Mesodermal cell (in vitro differentiated cells): ENCODE results near the gene WDPCP.
"Not testable (repeated sequence)": the region's sequence is repeated elsewhere in the genome, so short reads cannot be mapped to it uniquely, and the experiment has no call there.

Experiments
- H3K27ac ChIP-seq: 2 replicates; pipeline ENCODE4 v1.7.0; 2013; ENCODE audit warnings: mild to moderate bottlenecking, low read depth, low read length, moderate library complexity; ENCODE audit not compliant: severe bottlenecking
- H3K36me3 ChIP-seq: 2 replicates; pipeline ENCODE4 v1.7.1; 2013; ENCODE audit warnings: mild to moderate bottlenecking, low read length, moderate library complexity; ENCODE audit not compliant: control insufficient read depth, insufficient read depth
- H3K4me1 ChIP-seq: one replicate; pipeline ENCODE4 v1.7.1; 2013; ENCODE audit warnings: mild to moderate bottlenecking, low read length; ENCODE audit not compliant: insufficient read depth, control insufficient read depth, poor library complexity, severe bottlenecking
- H3K4me3 ChIP-seq: 2 replicates; pipeline ENCODE4 v1.7.0; 2013; ENCODE audit warnings: low read length, control low read depth, mild to moderate bottlenecking; ENCODE audit not compliant: insufficient read depth, poor library complexity, severe bottlenecking; ENCODE audit errors: extremely low read depth
- H3K9me3 ChIP-seq: 2 replicates; pipeline ENCODE4 v1.7.1; 2013; ENCODE audit warnings: mild to moderate bottlenecking, low read length, moderate library complexity; ENCODE audit not compliant: control insufficient read depth
- WGBS, 2 experiments: methylation state at CpG; one replicate each; pipeline ENCODE4 v1.1.5; 2013; ENCODE audit warnings: missing lambda C conversion rate in 2 of 2; ENCODE audit not compliant: insufficient coverage in 2 of 2; 5-methylcytosine and 5-hydroxymethylcytosine counted together

Gene WDPCP

GRCh38 chr2:63572001-63572400 lies 16.3 kb downstream of the WDPCP start:
- Histone ChIP-seq H3K27ac (no peak overlapping the region), H3K4me1 (no peaks in the 10 kb centered on the region), H3K4me3 (no peak overlapping the region), H3K9me3 (peaks cover 4% of the 10 kb centered on the region), H3K36me3 (no peaks in the 10 kb centered on the region)
- WGBS, 2 experiments = 86 to 95% methylated on average over 2 of the region's 2 CpGs

DNA sequence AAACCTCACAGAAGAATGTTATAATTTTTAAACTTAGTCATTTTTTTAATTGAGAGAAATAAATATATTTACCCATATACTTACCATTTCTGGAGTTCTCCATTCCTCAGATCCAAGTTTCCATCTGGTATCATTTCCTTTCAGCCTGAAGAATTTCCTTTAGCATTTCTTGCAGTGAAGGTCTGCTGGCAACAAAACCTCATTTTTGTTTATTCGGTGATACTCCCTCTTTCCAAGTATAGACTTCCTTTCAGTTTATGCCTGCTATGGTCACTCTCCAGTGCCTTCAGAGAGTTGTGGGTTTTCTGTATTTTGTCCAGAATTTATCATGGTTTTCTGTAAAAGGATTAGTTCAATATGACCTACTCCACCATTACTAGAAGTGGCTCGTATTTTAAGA lies 17.0 kb downstream of the WDPCP start:
- no peak overlapping the region for H3K4me3 ChIP-seq
- H3K27ac ChIP-seq = no peak overlapping the region
- peaks cover 4% of the 10 kb centered on the region for H3K9me3 ChIP-seq
- H3K36me3 ChIP-seq = no peaks in the 10 kb centered on the region
- H3K4me1 ChIP-seq = no peaks in the 10 kb centered on the region
- 90% methylated on average over 2 of the region's 2 CpGs; no CpG with 5 or more reads in 1 of the 2 experiments for WGBS, 2 experiments

GRCh38 chr2:63569740-63570139 lies 18.5 kb downstream of the WDPCP start:
- Histone ChIP-seq H3K27ac (no peak overlapping the region), H3K9me3 (peaks cover 4% of the 10 kb centered on the region), H3K4me1 (no peaks in the 10 kb centered on the region), H3K4me3 (no peak overlapping the region), H3K36me3 (no peaks in the 10 kb centered on the region)

- H3K4me3 ChIP-seq = no peak overlapping the region
- no peaks in the 10 kb centered on the region for H3K4me1 ChIP-seq
- peaks cover 8% of the 10 kb centered on the region for H3K9me3 ChIP-seq
- no peak overlapping the region for H3K27ac ChIP-seq
- no peaks in the 10 kb centered on the region for H3K36me3 ChIP-seq
Observed at GRCh38 chr2:63562751-63563150, 25.5 kb downstream of the WDPCP start.

- H3K27ac ChIP-seq, H3K4me3 ChIP-seq, H3K9me3 ChIP-seq, H3K36me3 ChIP-seq, H3K4me1 ChIP-seq: not testable (repeated sequence)
- WGBS, 2 experiments = 64 to 93% methylated on average over 2 of the region's 3 CpGs
Observed at GRCh38 chr2:63558922-63559321, 29.4 kb downstream of the WDPCP start.

- H3K9me3 ChIP-seq, H3K27ac ChIP-seq, H3K4me3 ChIP-seq, H3K4me1 ChIP-seq, H3K36me3 ChIP-seq: not testable (repeated sequence)
Observed at GRCh38 chr2:63557819-63558218, 30.5 kb downstream of the WDPCP start.

GRCh38 chr2:63555931-63556330 lies 32.3 kb downstream of the WDPCP start:
- Histone ChIP-seq H3K4me3 (no peak overlapping the region), H3K36me3 (no peaks in the 10 kb centered on the region), H3K4me1 (no peaks in the 10 kb centered on the region), H3K27ac (no peak overlapping the region), H3K9me3 (peaks cover 10% of the 10 kb centered on the region)
- WGBS, 2 experiments = 92% methylated on average over 1 of the region's 3 CpGs; no CpG with 5 or more reads in 1 of the 2 experiments

DNA sequence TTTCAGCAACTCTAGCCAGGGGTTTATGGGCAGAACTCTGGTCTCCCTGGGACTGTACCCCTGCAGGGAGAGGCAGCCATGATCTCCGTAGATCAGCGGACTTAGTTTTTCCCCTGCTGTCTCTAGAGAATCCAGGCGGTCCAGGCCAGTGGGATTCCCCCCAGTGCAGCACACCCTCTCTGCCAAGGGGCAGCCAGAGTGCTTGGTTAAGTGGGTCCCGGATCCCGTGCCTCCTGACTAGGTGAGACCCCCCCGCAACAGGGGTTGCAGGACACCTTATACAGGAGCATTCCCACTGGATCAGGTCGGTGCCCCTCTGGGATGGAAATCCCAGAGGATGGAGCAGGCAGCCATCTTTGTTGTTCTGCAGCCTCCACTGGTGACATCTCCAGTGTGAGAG lies 33.0 kb downstream of the WDPCP start:
- H3K9me3 ChIP-seq = peaks cover 10% of the 10 kb centered on the region
- H3K27ac ChIP-seq = no peak overlapping the region
- WGBS, 2 experiments = 94% methylated on average over 6 to 7 of the region's 7 CpGs
- H3K36me3 ChIP-seq = no peaks in the 10 kb centered on the region
- H3K4me3 ChIP-seq = no peak overlapping the region
- no peaks in the 10 kb centered on the region for H3K4me1 ChIP-seq

GRCh38 chr2:63553049-63553448 lies 35.2 kb downstream of the WDPCP start:
- peaks cover 6% of the 10 kb centered on the region for H3K9me3 ChIP-seq
- no peaks in the 10 kb centered on the region for H3K4me1 ChIP-seq
- 100% methylated on average over 1 of the region's 4 CpGs; no CpG with 5 or more reads in 1 of the 2 experiments for WGBS, 2 experiments
- no peak overlapping the region for H3K4me3 ChIP-seq
- no peak overlapping the region for H3K27ac ChIP-seq
- no peaks in the 10 kb centered on the region for H3K36me3 ChIP-seq

DNA sequence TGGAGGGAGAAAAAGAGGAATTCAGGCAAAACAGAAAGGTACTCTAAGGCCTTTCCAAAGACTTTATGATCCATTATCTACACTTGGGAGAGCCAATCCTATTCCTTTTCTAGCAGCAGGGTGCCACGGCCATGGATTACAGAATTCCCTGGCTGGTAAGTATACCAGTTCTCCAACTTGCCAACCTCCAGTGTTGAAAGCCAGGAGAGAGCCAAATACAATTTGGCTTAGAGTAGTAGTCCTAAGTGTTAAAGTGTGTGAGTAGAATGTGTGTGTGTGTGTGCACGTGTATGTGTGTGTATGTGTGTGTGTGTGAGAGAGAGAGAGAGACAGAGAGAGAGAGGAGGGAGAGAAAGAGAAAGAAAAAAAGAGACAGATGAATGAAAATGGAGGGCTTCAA lies 43.3 kb downstream of the WDPCP start:
- H3K36me3 ChIP-seq = no peaks in the 10 kb centered on the region
- no peak overlapping the region for H3K4me3 ChIP-seq
- H3K27ac ChIP-seq = no peak overlapping the region
- no peaks in the 10 kb centered on the region for H3K9me3 ChIP-seq
- no peaks in the 10 kb centered on the region for H3K4me1 ChIP-seq
- 70 to 83% methylated on average over 2 of the region's 2 CpGs for WGBS, 2 experiments

DNA sequence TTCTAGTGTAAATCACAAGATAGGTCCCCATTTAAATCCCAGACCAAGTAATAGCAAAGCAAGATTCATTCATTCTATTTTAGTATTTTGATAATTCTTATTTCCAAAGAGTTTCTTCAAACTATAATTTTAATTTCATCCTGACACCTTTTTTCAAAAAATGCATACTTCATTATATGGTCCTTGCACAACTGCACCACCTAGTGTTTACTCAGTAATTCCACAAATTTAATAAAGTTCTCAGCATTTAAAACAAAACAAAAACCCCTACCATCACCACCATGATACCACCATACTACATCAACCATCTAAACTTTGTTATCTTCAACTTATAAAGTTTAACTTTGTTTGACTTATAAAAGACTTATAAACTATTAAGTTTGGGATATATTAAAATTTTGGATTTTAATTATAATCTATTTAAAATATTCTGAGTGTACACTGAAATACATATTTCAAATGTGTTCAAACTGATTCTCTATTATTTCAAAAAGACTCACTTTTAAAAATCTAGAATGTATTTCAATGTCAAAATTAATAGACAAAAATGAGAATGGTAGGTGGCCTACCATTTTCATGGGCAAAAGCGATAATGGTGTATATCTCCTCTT lies 44.2 kb downstream of the WDPCP start:
- H3K36me3 ChIP-seq = no peaks in the 10 kb centered on the region
- WGBS, 2 experiments = no CpG with 5 or more reads among the region's 1 CpG

More for the DNA sequence above, 44.2 kb downstream of the WDPCP start:
- H3K27ac ChIP-seq = no peak overlapping the region
- H3K4me3 ChIP-seq = no peak overlapping the region
- H3K4me1 ChIP-seq = no peaks in the 10 kb centered on the region
- H3K9me3 ChIP-seq = no peaks in the 10 kb centered on the region
